Smooth muscle cell of the umbilical artery (primary cell): Measurements from ENCODE around the gene OR56B4. TPM values are rescaled to one million over a fixed set of nuclear protein-coding genes. Genes with fewer than 3 reads are reported as not detected.

ENCODE experiments used
- total RNA-seq: library from RNA; depleted of rRNA; stranded (reverse); fragments of >200 nt; gene quantifications from 2 replicates; pipeline ENCODE4 v1.2.3, GENCODE V29; 2014

Gene OR56B4, protein sequence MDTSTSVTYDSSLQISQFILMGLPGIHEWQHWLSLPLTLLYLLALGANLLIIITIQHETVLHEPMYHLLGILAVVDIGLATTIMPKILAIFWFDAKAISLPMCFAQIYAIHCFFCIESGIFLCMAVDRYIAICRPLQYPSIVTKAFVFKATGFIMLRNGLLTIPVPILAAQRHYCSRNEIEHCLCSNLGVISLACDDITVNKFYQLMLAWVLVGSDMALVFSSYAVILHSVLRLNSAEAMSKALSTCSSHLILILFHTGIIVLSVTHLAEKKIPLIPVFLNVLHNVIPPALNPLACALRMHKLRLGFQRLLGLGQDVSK
- total RNA-seq = not detected in 2 replicates

DNA sequence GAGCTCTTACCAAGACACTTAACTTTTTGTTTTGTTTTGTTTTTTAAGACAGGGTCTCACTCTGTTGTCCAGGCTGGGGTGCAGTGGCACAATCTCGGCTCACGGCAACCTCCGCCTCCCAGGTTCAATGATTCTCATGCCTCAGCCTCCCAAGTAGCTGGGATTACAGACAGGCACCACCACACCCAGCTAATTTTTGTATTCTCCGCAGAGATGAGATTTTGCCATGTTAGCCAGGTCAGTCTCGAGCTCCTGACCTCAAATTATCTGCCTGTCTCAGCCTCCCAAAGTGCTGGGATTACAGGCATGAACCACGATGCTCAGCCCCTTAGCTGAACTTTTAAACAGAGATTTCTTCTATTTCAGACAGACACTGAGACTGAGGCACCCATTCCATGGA, at the start of gene OR56B4:
OR56B4 (plus strand) TSS at position 301 of the 400 bp plus-strand sequence; CDS start at position 396, 95 bp downstream.

Other genes starting within 250 kb of the OR56B4 start
- not detected in 2 replicates for gene OR52E8, start 250.0 kb upstream of the OR56B4 start, total RNA-seq
- gene OR52E4, start 227.1 kb upstream of the OR56B4 start, total RNA-seq = not detected in 2 replicates
- gene OR52E5, start 214.5 kb upstream of the OR56B4 start, total RNA-seq = not detected in 2 replicates
- not detected in 2 replicates for gene OR56A3, start 165.4 kb upstream of the OR56B4 start, total RNA-seq
- gene OR56A5, start 139.2 kb upstream of the OR56B4 start, total RNA-seq = not detected in 2 replicates
- not detected in 2 replicates for gene OR52L1, start 120.7 kb upstream of the OR56B4 start, total RNA-seq
- gene OR56A4, start 100.7 kb upstream of the OR56B4 start, total RNA-seq = not detected in 2 replicates
- under 0.01 TPM in 1 of 2 replicates, not detected in the other for gene OR56A1, start 76.9 kb upstream of the OR56B4 start, total RNA-seq
- gene OR52B2, start 62.6 kb downstream of the OR56B4 start, total RNA-seq = not detected in 2 replicates
- gene OR52W1, start 91.5 kb downstream of the OR56B4 start, total RNA-seq = not detected in 2 replicates
- gene C11orf42, start 97.9 kb downstream of the OR56B4 start, total RNA-seq = not detected in 2 replicates
- 9.5 and 15.3 TPM in 2 replicates for gene FHIP1B, start 127.0 kb downstream of the OR56B4 start, total RNA-seq
- gene CNGA4, start 131.4 kb downstream of the OR56B4 start, total RNA-seq = 0.09 TPM in 1 of 2 replicates, not detected in the other
- not detected in 2 replicates for gene CCKBR, start 152.2 kb downstream of the OR56B4 start, total RNA-seq
- gene CAVIN3, start 212.8 kb downstream of the OR56B4 start, total RNA-seq = 123 and 129 TPM in 2 replicates